NCI-H2227 treated with DMSO at 0.1 percent for 48 hours (cell line): Measurements from ENCODE around the gene TLR7.

ENCODE experiments used
- DNase-seq: peaks from one replicate; lab custom pipeline; 2025; lab: John Stamatoyannopoulos, UW

Gene TLR7

DNA sequence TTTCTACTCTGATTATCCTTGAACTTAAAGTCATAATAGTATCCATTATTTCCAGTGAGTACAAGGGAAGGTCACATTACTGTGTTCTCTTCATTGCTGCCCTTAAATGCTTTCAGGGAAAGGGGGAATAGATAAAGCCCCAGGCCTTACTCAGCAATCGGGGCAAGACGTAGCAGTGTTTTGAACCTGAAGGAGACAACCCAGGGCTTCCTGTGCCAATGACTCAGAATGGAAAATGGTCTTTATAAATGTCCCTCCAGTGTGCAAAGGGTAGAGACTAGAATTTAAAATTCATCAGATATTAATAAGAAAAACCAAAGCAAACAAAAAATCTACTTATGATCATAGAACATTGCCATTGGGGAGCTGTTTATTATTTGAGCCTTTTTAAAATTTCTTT is 63.3 kb downstream of the TLR7 start:
- DNase-seq: no peak

DNA sequence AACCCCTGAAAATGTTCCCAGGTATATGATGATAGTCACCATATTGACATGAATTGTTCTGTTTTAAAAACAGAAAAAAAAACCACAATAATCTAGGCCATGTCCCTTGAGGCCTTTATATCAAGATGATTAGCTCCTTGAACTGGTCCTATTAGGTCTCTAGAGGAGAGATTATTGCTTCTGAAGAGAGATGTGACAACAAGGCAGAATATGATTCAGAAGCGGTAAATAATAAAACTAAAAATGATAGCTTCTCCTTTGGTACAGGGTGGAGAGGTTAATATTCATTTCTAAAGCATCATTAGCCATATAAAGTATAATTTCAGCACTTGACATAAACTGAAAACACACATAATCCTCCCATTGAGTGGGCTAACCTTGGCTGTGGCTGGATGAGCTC is 65.4 kb downstream of the TLR7 start:
- DNase-seq: no peak

DNA sequence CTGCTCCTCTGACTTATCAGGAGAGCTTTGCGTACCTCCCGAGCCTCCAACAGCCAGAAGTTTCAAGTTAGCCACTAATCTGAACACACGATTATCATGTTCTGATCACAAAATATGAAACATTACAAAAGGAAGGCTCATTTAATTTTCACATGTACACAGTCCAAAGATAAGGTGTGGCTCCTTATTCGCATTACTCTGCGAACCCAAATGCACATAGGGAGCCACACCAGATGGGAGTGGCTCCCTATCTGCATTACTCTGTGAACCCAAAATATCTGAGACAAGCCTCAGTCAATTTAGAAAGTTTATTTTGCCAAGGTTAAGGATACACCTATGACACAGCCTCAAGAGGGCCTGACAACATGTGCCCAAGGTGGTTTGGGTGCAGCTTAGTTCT is 68.0 kb downstream of the TLR7 start:
- no peak for DNase-seq

DNA sequence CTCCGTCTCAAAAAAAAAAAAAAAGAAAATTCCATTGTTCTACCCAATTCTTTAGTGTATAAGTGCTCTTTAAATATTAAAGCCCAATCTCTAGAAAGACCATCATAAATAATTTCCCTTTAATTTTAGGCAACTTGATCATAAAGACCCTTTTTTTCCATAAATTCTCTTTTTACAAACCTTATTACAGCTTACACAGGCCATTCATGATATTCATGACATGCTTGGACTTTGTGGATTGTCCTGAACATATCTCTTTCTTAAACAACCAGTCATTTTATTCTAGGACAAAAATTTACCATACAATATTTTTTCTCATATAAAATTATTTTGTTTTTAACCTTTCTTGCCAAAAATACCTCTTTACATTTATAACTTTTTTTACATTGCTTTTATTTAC is 70.1 kb downstream of the TLR7 start:
- no peak for DNase-seq
